GM12892 (cell line): ENCODE data around the gene RASSF4.

Experiments used
- POLR2A ChIP-seq: IDR thresholded peaks from 2 replicates; pipeline ENCODE4 v1.6.1; 2011; ENCODE audit warnings: low read depth, low read length, control low read depth
- POLR2AphosphoS5 ChIP-seq: IDR thresholded peaks from 2 replicates; pipeline ENCODE4 v1.6.1; 2011; ENCODE audit warnings: low read depth, low read length, control low read depth
- TAF1 ChIP-seq: IDR thresholded peaks from 2 replicates; pipeline ENCODE4 v1.6.1; 2011; ENCODE audit warnings: low read depth, mild to moderate bottlenecking, control low read depth, low read length, borderline replicate concordance

DNA sequence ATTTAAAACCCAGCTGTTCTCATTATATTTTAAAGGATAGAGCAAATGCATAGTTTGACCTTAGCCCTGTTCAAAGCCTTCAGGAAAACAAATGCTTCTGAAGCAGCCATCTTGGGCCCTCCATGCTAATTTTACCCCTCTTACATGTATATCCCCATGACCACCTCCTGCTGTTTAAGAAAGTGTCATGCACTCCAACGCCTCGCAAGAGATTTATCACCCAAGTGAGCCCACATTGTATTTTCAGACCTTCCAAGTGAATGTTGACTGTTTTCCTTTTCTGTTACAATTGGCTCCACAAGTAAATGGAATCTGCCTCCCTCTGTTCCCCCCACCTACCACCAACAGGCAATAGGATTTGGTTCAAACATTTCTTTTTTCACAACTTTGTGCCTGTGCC is 43.2 kb upstream of the RASSF4 start:
- no peak for TF ChIP-seq POLR2A
- no peak for TF ChIP-seq POLR2AphosphoS5
- no peak for TF ChIP-seq TAF1
